HG03135 (cell line): Measurements from ENCODE around the gene GOSR1.
"Not testable (repeated sequence)": the region's sequence is repeated elsewhere in the genome, so short reads cannot be mapped to it uniquely, and the experiment has no call there.

Source experiments
- ATAC-seq: cut with Tn5 transposase; IDR thresholded peaks from one replicate; pipeline ENCODE4 v1.9.1; 2021; ENCODE audit warnings: mild to moderate bottlenecking, moderate library complexity; ENCODE audit not compliant: unreplicated experiment

Gene GOSR1

GRCh38 chr17:30541802-30542201 is 64.6 kb downstream of the GOSR1 start:
- no peak for ATAC-seq

GRCh38 chr17:30543456-30543855 is 66.2 kb downstream of the GOSR1 start:
- no peak for ATAC-seq

- no peak for ATAC-seq
Observed at GRCh38 chr17:30545024-30545423, 67.8 kb downstream of the GOSR1 start.

GRCh38 chr17:30547778-30548573 is 70.8 kb downstream of the GOSR1 start:
- no peak for ATAC-seq

GRCh38 chr17:30549181-30549580 is 72.0 kb downstream of the GOSR1 start:
- ATAC-seq: not testable (repeated sequence)

DNA sequence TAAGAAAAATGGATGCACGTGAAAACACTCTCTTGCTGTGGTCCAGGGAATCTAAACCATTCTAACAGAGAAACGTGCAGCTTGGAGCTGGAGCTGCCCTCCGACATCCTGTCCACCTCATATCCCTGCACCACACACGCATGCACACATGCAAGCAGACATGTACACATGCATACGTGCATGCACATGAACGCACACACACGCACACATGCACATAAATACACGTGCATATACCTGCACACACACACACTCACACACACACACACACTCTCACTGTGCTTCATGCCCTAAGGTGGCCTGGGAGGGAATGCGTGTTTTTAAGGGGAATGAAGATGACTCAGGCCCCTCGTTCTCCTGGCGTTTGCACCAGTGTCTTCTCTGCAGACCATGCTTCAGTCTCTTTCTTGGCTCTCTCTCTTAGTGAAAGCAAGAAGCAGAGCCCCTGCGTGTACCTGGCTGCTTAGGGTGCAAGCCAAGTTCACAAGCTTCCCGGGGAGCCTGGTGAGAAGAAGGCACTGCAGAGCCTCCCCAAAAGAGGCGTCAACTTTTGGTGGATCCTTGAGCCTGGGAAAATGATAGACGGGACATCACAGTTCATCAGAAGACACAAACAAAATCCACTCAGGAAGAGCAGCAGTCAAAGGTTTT is 72.8 kb downstream of the GOSR1 start:
- ATAC-seq: no peak

DNA sequence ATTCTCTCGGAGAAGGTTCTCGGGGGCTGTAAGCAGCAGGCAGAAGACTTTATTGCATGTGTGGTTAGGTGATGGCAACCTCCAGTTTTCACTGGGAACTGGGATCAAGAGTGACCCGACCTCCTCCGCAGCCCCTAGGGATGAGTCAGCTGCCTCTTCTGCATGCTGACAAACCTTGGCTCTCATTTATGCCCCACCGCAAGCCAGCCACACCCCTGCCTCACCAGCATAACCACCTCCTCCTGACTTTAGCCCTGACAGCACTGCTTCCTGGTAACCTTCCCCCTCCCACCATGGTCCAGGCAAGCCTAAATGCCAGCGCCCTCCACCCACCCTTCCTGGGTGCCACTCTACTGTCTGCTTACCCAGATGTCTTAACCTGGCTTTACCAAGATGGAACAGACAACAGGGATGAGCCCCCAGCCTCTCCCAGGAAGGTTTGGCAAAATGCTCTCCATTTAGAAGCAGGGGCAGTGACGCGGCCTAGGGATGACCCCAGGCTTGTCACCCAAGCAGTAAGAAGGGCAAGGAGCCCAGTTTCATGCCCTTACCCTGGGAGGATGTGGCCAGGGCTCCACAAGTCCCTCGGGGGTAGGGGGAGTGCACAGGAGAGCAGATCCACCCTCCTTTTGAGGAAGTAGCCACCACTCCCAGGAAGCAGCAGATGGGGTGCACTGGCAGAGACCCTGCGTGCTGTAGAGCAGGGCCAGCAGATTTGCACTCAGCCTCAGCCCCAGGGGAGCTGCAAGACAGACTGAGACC is 73.5 kb downstream of the GOSR1 start:
- ATAC-seq: no peak

GRCh38 chr17:30551274-30551995 is 74.2 kb downstream of the GOSR1 start:
- not testable (repeated sequence) for ATAC-seq

DNA sequence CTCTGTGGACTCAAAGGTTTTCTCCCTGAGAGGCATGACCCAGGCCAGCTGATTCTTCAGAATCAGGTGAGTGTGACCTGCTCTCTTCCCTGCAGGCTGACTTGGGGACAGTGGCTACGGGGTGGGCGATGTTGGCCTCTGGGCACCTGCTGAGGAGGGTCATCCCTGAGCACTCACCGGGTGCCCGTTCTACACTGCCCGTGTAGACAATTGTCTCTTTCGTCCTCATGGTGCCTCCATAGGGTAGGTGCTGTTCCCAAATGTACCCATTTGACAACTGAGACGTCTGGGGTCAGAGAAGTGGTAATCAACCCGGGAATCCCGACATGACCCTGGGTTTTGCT is 74.8 kb downstream of the GOSR1 start:
- no peak for ATAC-seq

GRCh38 chr17:30552994-30553566 is 75.9 kb downstream of the GOSR1 start:
- no peak for ATAC-seq

DNA sequence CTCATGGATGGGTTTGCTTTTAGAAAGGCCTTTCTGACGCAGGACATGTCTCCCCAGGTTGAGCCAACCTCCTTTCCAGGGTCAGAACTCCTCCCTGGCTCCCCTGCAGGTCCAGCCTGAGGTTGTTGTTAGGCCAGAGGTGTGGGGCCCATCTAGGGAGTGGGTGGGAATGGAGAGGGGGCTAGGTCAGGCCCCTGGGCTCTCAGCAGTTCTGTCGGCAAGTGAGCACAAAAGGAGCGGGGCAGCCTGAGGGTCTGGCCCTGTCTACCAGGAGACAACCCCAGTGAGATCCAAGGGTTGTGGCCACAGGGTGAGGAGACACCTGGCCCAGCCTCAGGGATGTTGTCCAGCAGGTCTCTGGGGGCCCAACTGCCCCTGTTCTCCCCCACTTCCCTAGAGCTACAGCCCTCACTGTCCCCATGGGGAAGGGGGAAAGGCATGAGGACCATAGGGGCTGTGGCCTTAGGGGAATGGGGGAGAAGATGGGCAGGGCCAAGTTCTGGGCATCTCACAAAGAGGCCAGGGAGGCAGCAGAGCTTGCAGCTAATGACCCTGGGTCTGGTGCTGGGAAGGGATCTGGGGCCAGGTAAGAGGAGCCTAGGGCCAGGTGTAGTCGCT is 76.7 kb downstream of the GOSR1 start:
- not testable (repeated sequence) for ATAC-seq

- no peak for ATAC-seq
Observed at GRCh38 chr17:30554839-30555751, 77.9 kb downstream of the GOSR1 start.

- no peak for ATAC-seq
Observed at GRCh38 chr17:30555942-30556341, 78.7 kb downstream of the GOSR1 start.

DNA sequence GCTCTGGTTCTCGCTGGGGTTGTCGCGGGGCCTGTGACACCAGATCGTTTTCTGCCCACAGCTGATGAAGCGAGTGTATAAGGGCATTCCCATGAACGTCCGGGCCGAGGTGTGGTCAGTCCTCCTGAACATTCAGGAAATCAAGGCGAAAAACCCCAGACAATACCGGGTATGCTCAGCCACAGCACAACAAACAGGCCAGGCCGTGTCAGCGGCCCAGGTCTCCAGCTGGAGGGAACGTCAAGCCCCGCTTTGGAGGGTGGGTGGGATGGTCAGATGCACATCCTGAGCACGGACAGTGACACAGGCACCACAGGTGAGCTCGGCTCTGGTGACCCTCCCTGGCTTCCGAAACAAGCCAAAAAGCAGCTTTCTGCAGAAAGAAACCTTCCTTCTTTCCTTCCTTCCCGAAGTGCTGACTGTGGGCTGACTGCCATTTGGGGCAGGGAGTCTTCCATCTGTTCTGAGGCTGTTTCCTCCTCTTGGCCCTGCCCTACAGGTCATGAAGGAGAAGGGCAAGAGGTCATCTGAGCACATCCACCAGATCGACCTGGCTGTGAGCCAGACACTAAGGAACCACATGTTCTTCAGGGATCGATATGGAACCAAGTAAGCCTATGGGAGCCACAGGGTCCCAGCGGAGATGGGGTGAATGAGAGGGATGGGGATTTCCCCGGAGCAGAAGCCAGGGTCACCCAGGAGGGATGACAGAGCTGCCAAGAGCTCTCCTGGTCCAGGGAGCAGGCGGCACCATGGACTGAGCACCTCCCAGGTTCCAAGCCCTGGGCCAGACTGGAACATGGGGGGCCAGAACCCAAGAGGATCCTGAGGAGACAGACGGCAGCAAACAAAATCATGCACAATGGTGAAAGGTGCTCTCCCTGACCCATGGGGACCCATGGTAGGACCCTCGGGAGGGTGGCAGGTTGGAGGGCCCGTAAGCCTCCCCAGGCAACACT is 79.4 kb downstream of the GOSR1 start:
- ATAC-seq: no peak

GRCh38 chr17:30557916-30558685 is 80.9 kb downstream of the GOSR1 start:
- no peak for ATAC-seq

- ATAC-seq: no peak
Observed at GRCh38 chr17:30558686-30559545, 81.7 kb downstream of the GOSR1 start.

DNA sequence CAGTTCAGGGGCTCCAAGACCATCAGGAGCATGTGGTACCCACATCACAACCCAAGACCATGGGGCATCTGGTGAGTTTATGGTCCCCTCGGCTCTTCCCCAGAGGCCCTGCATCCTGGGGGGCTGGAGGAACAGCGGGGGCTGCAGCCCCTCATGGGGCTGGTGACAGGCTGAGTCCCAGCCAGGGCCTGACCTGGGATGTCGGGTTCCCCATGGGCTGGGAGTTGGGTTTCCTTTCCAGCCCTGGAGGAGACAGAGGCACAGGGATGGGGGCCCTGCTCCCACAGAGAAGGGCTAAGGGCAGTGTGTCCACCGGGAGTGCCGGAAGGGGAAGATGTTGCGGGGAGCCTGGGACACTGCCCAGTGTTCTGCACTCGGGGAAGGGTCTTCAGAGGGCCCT is 82.4 kb downstream of the GOSR1 start:
- no peak for ATAC-seq
